ENCODE measurements around the gene SDR42E1. TPM values are rescaled to one million over a fixed set of nuclear protein-coding genes. Genes with fewer than 3 reads are reported as not detected.
A peak's percentile ranks its signal among the peaks of the same experiment; 100 is the strongest.

The SDR42E1 gene
- total and polyA plus RNA-seq, 2 donors (not counting 3 experiments of a cell fraction or from before 2014, with no cell fraction given), result 0.08 TPM; not detected in 1

DNA sequence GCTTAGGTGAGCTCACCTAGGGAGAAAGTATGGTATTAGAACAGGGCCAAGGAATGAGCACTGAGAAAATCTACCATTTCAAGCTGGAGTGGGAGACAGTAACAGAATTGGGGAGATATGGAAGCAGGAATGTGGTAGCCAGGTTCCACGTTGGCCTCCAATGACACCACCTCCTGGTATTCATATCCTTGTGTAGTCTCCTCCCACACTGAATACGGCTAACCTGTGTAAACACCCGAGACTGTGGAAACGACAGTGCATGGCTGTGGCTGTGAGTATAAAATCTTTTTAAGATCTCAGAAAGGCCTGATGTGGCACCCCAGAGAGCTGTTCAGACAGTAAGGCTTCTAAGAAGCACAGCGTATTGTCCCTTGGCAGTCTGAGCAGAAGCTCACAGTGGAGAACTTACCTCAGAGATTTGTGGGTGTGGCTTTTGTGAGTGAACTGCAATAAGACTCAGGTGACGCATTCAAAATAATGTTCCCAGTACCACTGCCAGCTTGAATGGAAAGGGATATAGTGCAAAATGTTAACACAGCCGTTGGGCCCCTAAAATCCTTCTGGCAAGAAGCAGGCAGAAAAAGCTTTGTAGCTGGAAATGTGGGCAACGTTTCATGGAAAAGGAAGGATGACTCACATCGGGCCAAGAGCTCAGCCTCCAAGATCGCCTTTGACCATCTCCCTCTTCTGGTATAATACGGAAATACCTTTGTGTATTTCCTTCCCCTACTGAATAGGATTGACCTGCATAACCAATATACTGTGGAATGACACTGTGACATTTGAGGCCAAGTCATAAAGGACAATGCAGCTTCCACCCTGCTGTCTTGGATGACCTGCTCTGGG lies 14.4 kb downstream of the SDR42E1 start:
- CTCF ChIA-PET, result interaction anchor here (0.7 to 4.9 kb wide), 28 partner anchors 10 to 233 kb away, joined by 3 to 54 read pairs (median 4); partner anchors contain the start of genes MPHOSPH6 and SDR42E1
- DNase-seq (ENCODE audit: low read depth, low spot score) (peak; percentile 90), FAIRE-seq (peak; percentile 100)
- intact Hi-C loops (cut with micrococcal nuclease), result loop anchor here (1.0 kb wide), 5 partner anchors 19 to 233 kb away; no protein-coding TSS in a partner anchor
- Histone ChIP-seq H3K4me2 (ENCODE audit: insufficient read depth, low read length) (peak overlapping the region; percentile 86), H3K9me1 (replicated peaks; ENCODE audit: control insufficient read depth, extremely low read depth, insufficient read depth, low read length) (no peaks in the 10 kb centered on the region), H3K79me2 (ENCODE audit: control insufficient read depth, insufficient read depth, low read length) (no peaks in the 10 kb centered on the region), H4K20me1 (replicated peaks; ENCODE audit: control insufficient read depth, extremely low read depth, insufficient read depth, low read length) (no peaks in the 10 kb centered on the region), H3K9me3 (replicated peaks; ENCODE audit: control insufficient read depth, insufficient read depth, low read length) (no peaks in the 10 kb centered on the region), H3K27ac (ENCODE audit: insufficient read depth, low read depth, low read length) (peak overlapping the region; percentile 96), H3K36me3 (ENCODE audit: control insufficient read depth in 2 of 2, extremely low read depth in 1 of 2, insufficient read depth in 2 of 2, low read length in 2 of 2) (no peaks in the 10 kb centered on the region), H3K4me1 (ENCODE audit: control insufficient read depth, extremely low read depth, insufficient read depth, low read length) (peaks cover 41% of the 10 kb centered on the region), H2AFZ (ENCODE audit: low read depth, low read length) (peak overlapping the region; percentile 39), H3K4me3 (replicated peaks in 1 of 3; ENCODE audit: insufficient read depth in 1 of 3, low read depth in 1 of 3, low read length in 3 of 3) (peak overlapping the region in 1 of 3 experiments; percentile 33), H3K27me3 (ENCODE audit: control insufficient read depth in 2 of 2, insufficient read depth in 2 of 2, low read length in 2 of 2) (no peaks in the 10 kb centered on the region), H3K9ac (replicated peaks; ENCODE audit: extremely low read depth, insufficient read depth, low read length) (peak overlapping the region; percentile 60)
- POLR2A ChIA-PET, result interaction anchor here (0.6 to 1.4 kb wide), 2 partner anchors 95 to 760 kb away, joined by 4 to 13 read pairs; no protein-coding TSS in a partner anchor
- dilution Hi-C loops (cut with MboI; ENCODE audit: extremely low pct_ligation_motif_present, low sequenced_read_pairs), result no loop called here
- TF ChIP-seq, protein P1, sequence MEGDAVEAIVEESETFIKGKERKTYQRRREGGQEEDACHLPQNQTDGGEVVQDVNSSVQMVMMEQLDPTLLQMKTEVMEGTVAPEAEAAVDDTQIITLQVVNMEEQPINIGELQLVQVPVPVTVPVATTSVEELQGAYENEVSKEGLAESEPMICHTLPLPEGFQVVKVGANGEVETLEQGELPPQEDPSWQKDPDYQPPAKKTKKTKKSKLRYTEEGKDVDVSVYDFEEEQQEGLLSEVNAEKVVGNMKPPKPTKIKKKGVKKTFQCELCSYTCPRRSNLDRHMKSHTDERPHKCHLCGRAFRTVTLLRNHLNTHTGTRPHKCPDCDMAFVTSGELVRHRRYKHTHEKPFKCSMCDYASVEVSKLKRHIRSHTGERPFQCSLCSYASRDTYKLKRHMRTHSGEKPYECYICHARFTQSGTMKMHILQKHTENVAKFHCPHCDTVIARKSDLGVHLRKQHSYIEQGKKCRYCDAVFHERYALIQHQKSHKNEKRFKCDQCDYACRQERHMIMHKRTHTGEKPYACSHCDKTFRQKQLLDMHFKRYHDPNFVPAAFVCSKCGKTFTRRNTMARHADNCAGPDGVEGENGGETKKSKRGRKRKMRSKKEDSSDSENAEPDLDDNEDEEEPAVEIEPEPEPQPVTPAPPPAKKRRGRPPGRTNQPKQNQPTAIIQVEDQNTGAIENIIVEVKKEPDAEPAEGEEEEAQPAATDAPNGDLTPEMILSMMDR (IDR thresholded peaks at IDR 0.05; ENCODE audit: extremely low read depth in 1 of 2, insufficient read depth in 1 of 2, low read depth in 1 of 2, low read length in 2 of 2), result peak; percentile 34 to 39
- TF ChIP-seq POLR2AphosphoS5 (IDR thresholded peaks at IDR 0.05; ENCODE audit: insufficient read depth, low read depth, low read length) (peak; percentile 74), JUN (IDR thresholded peaks at IDR 0.05; ENCODE audit: borderline replicate concordance, insufficient read depth, insufficient read length, low read depth) (peak; percentile 86), MYC (IDR thresholded peaks at IDR 0.05; ENCODE audit: low read depth, low read length) (no peak), FOS (IDR thresholded peaks at IDR 0.05; ENCODE audit: borderline replicate concordance, insufficient read depth, low read length) (peak; percentile 95), EZH2 (IDR thresholded peaks at IDR 0.05; ENCODE audit: borderline replicate concordance, low read depth, low read length, severe bottlenecking) (no peak), GATA2 (IDR thresholded peaks at IDR 0.05; ENCODE audit: insufficient read depth, insufficient read length, low read depth, low read length) (peak; percentile 96), POLR2A (IDR thresholded peaks at IDR 0.05; ENCODE audit: low read depth, low read length) (no peak)
- BruUV-seq (replicated peaks), result TSS peak; percentile 69
